GM23338 (cell line): Measurements from ENCODE around the gene RIC3.

Experiments
- CREB1 ChIP-seq: fragments of 250-450 bp; sonication (Bioruptor Pico); IDR thresholded peaks from 2 replicates; pipeline ENCODE4 v1.5.0; 2020; ENCODE audit warnings: low read depth, mild to moderate bottlenecking, moderate library complexity
- CTCF ChIP-seq, 2 experiments: fragments of 200-600 bp in 1 of 2; sonication (generic) in 1 of 2; conservative IDR thresholded peaks; 2 replicates each; pipeline versions ENCODE4 v1.5.1 to v1.6.1; 2016 to 2017; ENCODE audit warnings: antibody characterized with exemption in 2 of 2, low read depth in 2 of 2, mild to moderate bottlenecking in 2 of 2, moderate library complexity in 1 of 2
- EZH2 ChIP-seq: fragments of 200-600 bp; sonication (generic); IDR thresholded peaks from one replicate; pipeline ENCODE4 v1.8.0; 2017; ENCODE audit warnings: antibody characterized with exemption, mild to moderate bottlenecking, low read depth; ENCODE audit not compliant: unreplicated experiment
- EZH2phosphoT487 ChIP-seq: fragments of 200-600 bp; sonication (generic); IDR thresholded peaks from one replicate; pipeline ENCODE4 v1.8.1; 2018; ENCODE audit warnings: antibody characterized with exemption; ENCODE audit not compliant: unreplicated experiment
- JUNB ChIP-seq: IDR thresholded peaks from one replicate; pipeline ENCODE4 v1.6.1; 2016; ENCODE audit warnings: antibody characterized with exemption; ENCODE audit not compliant: unreplicated experiment
- NANOG ChIP-seq: IDR thresholded peaks from 2 replicates; pipeline ENCODE4 v1.6.1; 2016; ENCODE audit warnings: antibody characterized with exemption, borderline replicate concordance
- POLR2AphosphoS5 ChIP-seq: IDR thresholded peaks from 2 replicates; pipeline ENCODE4 v1.6.1; 2016; ENCODE audit warnings: antibody characterized with exemption, low read depth
- REST ChIP-seq: IDR thresholded peaks from one replicate; pipeline ENCODE4 v1.6.1; 2018; ENCODE audit warnings: antibody characterized with exemption; ENCODE audit not compliant: unreplicated experiment
- STAT1 ChIP-seq: IDR thresholded peaks from one replicate; pipeline ENCODE4 v1.6.1; 2016; ENCODE audit warnings: antibody characterized with exemption; ENCODE audit not compliant: unreplicated experiment
- ZNF114 ChIP-seq: fragments of 250-450 bp; sonication (Bioruptor Pico); IDR thresholded peaks from 2 replicates; pipeline ENCODE4 v1.5.0; 2020; ENCODE audit warnings: mild to moderate bottlenecking, moderate library complexity
- ZNF331 ChIP-seq: fragments of 250-450 bp; sonication (Bioruptor Pico); IDR thresholded peaks from 2 replicates; pipeline ENCODE4 v1.5.0; 2020; ENCODE audit warnings: low read depth, mild to moderate bottlenecking, moderate library complexity
- TF ChIP-seq, protein P1 (sequence below): IDR thresholded peaks from 2 replicates; pipeline ENCODE4 v1.6.1; 2016; ENCODE audit warnings: antibody characterized with exemption
- TF ChIP-seq, protein P2 (sequence below): fragments of 250-450 bp; sonication (Bioruptor Pico); IDR thresholded peaks from 2 replicates; pipeline ENCODE4 v1.5.0; 2020; ENCODE audit warnings: mild to moderate bottlenecking, moderate library complexity

- no peak for TF ChIP-seq JUNB
- no peak for TF ChIP-seq CTCF (conservative IDR thresholded peaks at IDR 0.05; ENCODE audit: low read depth in 2 of 2)
- TF ChIP-seq POLR2AphosphoS5 = no peak
- TF ChIP-seq CREB1 (CRISPR knock-in tag) = no peak
- no peak for TF ChIP-seq ZNF331 (CRISPR knock-in tag)
- TF ChIP-seq EZH2phosphoT487 = no peak
- TF ChIP-seq EZH2 = no peak
- no peak for TF ChIP-seq REST
- no peak for TF ChIP-seq ZNF114 (CRISPR knock-in tag)
- TF ChIP-seq, protein P1, sequence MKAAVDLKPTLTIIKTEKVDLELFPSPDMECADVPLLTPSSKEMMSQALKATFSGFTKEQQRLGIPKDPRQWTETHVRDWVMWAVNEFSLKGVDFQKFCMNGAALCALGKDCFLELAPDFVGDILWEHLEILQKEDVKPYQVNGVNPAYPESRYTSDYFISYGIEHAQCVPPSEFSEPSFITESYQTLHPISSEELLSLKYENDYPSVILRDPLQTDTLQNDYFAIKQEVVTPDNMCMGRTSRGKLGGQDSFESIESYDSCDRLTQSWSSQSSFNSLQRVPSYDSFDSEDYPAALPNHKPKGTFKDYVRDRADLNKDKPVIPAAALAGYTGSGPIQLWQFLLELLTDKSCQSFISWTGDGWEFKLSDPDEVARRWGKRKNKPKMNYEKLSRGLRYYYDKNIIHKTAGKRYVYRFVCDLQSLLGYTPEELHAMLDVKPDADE = no peak
- TF ChIP-seq STAT1 = no peak
- TF ChIP-seq NANOG = no peak
- TF ChIP-seq, protein P2, sequence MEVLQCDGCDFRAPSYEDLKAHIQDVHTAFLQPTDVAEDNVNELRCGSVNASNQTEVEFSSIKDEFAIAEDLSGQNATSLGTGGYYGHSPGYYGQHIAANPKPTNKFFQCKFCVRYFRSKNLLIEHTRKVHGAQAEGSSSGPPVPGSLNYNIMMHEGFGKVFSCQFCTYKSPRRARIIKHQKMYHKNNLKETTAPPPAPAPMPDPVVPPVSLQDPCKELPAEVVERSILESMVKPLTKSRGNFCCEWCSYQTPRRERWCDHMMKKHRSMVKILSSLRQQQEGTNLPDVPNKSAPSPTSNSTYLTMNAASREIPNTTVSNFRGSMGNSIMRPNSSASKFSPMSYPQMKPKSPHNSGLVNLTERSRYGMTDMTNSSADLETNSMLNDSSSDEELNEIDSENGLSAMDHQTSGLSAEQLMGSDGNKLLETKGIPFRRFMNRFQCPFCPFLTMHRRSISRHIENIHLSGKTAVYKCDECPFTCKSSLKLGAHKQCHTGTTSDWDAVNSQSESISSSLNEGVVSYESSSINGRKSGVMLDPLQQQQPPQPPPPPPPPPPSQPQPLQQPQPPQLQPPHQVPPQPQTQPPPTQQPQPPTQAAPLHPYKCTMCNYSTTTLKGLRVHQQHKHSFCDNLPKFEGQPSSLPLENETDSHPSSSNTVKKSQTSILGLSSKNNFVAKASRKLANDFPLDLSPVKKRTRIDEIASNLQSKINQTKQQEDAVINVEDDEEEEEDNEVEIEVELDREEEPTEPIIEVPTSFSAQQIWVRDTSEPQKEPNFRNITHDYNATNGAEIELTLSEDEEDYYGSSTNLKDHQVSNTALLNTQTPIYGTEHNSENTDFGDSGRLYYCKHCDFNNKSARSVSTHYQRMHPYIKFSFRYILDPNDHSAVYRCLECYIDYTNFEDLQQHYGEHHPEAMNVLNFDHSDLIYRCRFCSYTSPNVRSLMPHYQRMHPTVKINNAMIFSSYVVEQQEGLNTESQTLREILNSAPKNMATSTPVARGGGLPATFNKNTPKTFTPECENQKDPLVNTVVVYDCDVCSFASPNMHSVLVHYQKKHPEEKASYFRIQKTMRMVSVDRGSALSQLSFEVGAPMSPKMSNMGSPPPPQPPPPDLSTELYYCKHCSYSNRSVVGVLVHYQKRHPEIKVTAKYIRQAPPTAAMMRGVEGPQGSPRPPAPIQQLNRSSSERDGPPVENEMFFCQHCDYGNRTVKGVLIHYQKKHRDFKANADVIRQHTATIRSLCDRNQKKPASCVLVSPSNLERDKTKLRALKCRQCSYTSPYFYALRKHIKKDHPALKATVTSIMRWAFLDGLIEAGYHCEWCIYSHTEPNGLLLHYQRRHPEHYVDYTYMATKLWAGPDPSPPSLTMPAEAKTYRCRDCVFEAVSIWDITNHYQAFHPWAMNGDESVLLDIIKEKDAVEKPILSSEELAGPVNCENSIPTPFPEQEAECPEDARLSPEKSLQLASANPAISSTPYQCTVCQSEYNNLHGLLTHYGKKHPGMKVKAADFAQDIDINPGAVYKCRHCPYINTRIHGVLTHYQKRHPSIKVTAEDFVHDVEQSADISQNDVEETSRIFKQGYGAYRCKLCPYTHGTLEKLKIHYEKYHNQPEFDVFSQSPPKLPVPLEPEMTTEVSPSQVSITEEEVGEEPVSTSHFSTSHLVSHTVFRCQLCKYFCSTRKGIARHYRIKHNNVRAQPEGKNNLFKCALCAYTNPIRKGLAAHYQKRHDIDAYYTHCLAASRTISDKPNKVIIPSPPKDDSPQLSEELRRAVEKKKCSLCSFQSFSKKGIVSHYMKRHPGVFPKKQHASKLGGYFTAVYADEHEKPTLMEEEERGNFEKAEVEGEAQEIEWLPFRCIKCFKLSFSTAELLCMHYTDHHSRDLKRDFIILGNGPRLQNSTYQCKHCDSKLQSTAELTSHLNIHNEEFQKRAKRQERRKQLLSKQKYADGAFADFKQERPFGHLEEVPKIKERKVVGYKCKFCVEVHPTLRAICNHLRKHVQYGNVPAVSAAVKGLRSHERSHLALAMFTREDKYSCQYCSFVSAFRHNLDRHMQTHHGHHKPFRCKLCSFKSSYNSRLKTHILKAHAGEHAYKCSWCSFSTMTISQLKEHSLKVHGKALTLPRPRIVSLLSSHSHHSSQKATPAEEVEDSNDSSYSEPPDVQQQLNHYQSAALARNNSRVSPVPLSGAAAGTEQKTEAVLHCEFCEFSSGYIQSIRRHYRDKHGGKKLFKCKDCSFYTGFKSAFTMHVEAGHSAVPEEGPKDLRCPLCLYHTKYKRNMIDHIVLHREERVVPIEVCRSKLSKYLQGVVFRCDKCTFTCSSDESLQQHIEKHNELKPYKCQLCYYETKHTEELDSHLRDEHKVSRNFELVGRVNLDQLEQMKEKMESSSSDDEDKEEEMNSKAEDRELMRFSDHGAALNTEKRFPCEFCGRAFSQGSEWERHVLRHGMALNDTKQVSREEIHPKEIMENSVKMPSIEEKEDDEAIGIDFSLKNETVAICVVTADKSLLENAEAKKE (CRISPR knock-in tag) = no peak
Observed at GRCh38 chr11:8207080-8208000, 38.5 kb upstream of the RIC3 start.
